ENCODE results near the gene SHISA9. TPM values are rescaled to one million over a fixed set of nuclear protein-coding genes. Genes with fewer than 3 reads are reported as not detected.

The SHISA9 gene
- total and polyA plus RNA-seq, 4 donors, result under 0.01 to 0.46 (median 0.07) TPM

DNA sequence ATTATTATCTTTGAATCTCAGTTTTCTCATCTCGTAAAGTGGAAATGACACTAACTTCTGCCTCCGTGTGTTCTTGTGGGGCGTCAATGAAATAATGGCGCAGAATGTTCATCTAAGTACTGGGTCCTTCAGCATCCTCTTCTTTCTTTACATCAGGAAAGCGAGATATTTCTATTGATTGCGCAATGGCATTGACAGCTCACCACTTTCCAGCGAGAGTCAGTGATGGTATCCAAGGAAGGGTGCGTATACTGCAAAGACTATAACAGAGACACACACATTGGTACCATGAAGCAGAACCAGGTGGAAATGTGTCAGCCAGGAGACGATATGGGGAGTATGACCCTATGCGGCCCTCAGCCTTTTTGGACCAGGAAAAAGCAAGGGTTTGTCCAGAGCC is 162.1 kb downstream of the SHISA9 start:
- DNase-seq, result no peak
- H3K4me1 ChIP-seq (ENCODE audit: control insufficient read depth in 5 of 5, insufficient read depth in 5 of 5, low read length in 5 of 5), result no peaks in the 10 kb centered on the region
- ATAC-seq (ENCODE audit: insufficient read depth, low FRiP score), result no peak
- H3K4me3 ChIP-seq, result no peak overlapping the region
- H3K27me3 ChIP-seq (ENCODE audit: control insufficient read depth in 3 of 3, insufficient read depth in 3 of 3, low read length in 2 of 3), result no peaks in the 10 kb centered on the region
- WGBS, 2 donors, result 89 to 93% methylated on average over 10 of the region's 10 CpGs
- TF ChIP-seq, protein P1, sequence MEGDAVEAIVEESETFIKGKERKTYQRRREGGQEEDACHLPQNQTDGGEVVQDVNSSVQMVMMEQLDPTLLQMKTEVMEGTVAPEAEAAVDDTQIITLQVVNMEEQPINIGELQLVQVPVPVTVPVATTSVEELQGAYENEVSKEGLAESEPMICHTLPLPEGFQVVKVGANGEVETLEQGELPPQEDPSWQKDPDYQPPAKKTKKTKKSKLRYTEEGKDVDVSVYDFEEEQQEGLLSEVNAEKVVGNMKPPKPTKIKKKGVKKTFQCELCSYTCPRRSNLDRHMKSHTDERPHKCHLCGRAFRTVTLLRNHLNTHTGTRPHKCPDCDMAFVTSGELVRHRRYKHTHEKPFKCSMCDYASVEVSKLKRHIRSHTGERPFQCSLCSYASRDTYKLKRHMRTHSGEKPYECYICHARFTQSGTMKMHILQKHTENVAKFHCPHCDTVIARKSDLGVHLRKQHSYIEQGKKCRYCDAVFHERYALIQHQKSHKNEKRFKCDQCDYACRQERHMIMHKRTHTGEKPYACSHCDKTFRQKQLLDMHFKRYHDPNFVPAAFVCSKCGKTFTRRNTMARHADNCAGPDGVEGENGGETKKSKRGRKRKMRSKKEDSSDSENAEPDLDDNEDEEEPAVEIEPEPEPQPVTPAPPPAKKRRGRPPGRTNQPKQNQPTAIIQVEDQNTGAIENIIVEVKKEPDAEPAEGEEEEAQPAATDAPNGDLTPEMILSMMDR (IDR thresholded peaks at IDR 0.05; ENCODE audit: control extremely low read depth, extremely low read depth), result no peak
- H3K36me3 ChIP-seq (ENCODE audit: control insufficient read depth in 4 of 4, insufficient read depth in 4 of 4, low read length in 4 of 4), result no peaks in the 10 kb centered on the region
- no peak overlapping the region for H3K9ac ChIP-seq (ENCODE audit: insufficient read depth in 1 of 2, low read length in 2 of 2)
- H3K27ac ChIP-seq (ENCODE audit: low read depth in 1 of 2, low read length in 1 of 2), result no peak overlapping the region
- peaks cover 0 to 2% (median 0%) of the 10 kb centered on the region in 4 donors for H3K9me3 ChIP-seq (ENCODE audit: control insufficient read depth in 4 of 4, insufficient read depth in 3 of 4, low read length in 3 of 4)

DNA sequence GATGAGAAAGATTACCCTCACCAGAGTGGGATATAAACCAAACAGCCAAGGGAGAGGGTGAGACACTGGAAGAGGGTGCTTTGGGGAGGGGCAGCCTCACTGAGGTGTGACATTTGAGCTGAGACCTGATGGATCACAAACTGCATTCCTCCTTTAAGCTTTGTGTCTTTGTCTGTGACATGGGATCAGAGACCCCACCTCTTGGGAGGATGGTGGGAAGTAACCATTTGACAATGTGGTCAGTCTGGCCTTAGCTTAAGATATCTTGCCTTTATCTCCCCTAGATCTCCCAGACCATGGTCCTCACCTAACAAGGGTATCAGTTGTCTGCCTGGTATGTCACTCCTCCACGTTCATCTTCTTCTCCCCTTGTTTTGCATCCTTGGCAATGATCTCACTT is 163.4 kb downstream of the SHISA9 start:
- no peaks in the 10 kb centered on the region for H3K4me1 ChIP-seq (ENCODE audit: control insufficient read depth in 5 of 5, insufficient read depth in 5 of 5, low read length in 5 of 5)
- H3K36me3 ChIP-seq (ENCODE audit: control insufficient read depth in 4 of 4, insufficient read depth in 4 of 4, low read length in 4 of 4), result no peaks in the 10 kb centered on the region
- H3K4me3 ChIP-seq, result no peak overlapping the region
- H3K27me3 ChIP-seq (ENCODE audit: control insufficient read depth in 3 of 3, insufficient read depth in 3 of 3, low read length in 2 of 3), result no peaks in the 10 kb centered on the region
- WGBS, 2 donors, result 2 to 13% methylated on average over 1 of the region's 1 CpG
- ATAC-seq (ENCODE audit: insufficient read depth, low FRiP score), result no peak
- DNase-seq, result no peak
- no peak overlapping the region for H3K9ac ChIP-seq (ENCODE audit: insufficient read depth in 1 of 2, low read length in 2 of 2)
- peaks cover 0 to 9% (median 3%) of the 10 kb centered on the region in 4 donors for H3K9me3 ChIP-seq (ENCODE audit: control insufficient read depth in 4 of 4, insufficient read depth in 3 of 4, low read length in 3 of 4)
- H3K27ac ChIP-seq (ENCODE audit: low read depth in 1 of 2, low read length in 1 of 2), result no peak overlapping the region
- TF ChIP-seq, protein P1 (IDR thresholded peaks at IDR 0.05; ENCODE audit: control extremely low read depth, extremely low read depth), result no peak

DNA sequence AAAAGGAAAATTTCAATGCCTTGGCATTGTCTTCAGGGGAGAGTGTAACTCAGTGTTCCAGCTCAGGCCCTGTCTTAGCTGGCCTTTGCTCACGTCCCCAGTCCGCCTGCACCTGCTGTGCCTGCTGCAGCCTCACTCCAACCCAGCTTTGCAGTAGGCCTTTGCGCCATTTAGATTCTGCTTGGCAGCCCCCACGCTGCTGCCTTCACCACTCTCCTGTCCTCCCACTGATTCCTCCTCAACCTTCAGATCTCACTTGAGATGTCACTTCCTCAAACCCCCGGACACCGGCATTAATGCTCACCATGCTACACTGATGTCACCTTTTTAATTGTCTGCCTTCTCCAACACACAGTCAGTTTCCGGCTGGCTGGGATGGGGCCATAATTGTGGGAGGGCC is 166.2 kb downstream of the SHISA9 start:
- H3K9ac ChIP-seq (ENCODE audit: insufficient read depth in 1 of 2, low read length in 2 of 2), result no peak overlapping the region
- no peak overlapping the region for H3K4me3 ChIP-seq
- WGBS, 2 donors, result 87 to 98% methylated on average over 7 of the region's 7 CpGs
- TF ChIP-seq, protein P1 (IDR thresholded peaks at IDR 0.05; ENCODE audit: control extremely low read depth, extremely low read depth), result no peak
- peaks cover 0 to 9% (median 3%) of the 10 kb centered on the region in 4 donors for H3K9me3 ChIP-seq (ENCODE audit: control insufficient read depth in 4 of 4, insufficient read depth in 3 of 4, low read length in 3 of 4)
- H3K36me3 ChIP-seq (ENCODE audit: control insufficient read depth in 4 of 4, insufficient read depth in 4 of 4, low read length in 4 of 4), result no peaks in the 10 kb centered on the region
- H3K27ac ChIP-seq (ENCODE audit: low read depth in 1 of 2, low read length in 1 of 2), result no peak overlapping the region
- no peak for ATAC-seq (ENCODE audit: insufficient read depth, low FRiP score)
- H3K4me1 ChIP-seq (ENCODE audit: control insufficient read depth in 5 of 5, insufficient read depth in 5 of 5, low read length in 5 of 5), result no peaks in the 10 kb centered on the region
- no peaks in the 10 kb centered on the region for H3K27me3 ChIP-seq (ENCODE audit: control insufficient read depth in 3 of 3, insufficient read depth in 3 of 3, low read length in 2 of 3)
- no peak for DNase-seq

DNA sequence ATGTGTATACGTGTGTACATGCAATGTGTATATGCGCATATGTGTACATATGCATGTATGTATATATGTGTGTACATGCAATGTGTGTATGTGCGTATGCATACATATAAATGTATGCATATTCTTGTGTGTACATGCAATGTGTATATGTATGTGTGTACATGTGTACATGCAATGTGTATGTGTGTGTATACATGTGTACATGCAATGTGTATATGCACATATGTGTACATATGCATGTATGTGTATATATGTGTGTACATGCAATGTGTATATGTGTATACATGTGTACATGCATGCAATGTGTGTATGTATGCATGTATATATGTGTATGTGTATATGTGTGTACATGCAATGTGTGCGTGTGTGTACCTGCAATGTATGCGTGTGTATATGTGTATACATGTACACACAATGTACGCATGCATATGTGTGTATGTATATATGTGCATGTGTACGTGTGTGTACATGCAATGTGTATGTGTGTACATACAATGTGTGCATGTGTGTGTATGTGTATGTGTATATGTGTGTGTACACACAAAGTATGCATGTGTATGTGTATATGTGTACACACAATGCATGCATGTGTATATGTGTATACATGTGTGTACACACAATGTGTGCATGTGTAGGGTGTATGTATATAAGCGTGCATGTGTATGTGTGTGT is 167.7 kb downstream of the SHISA9 start:
- 96% methylated on average over 8 of the region's 8 CpGs for WGBS, 2 donors

More for the DNA sequence above, 167.7 kb downstream of the SHISA9 start:
- Histone ChIP-seq H3K9ac (ENCODE audit: insufficient read depth in 1 of 2, low read length in 2 of 2) (no peak overlapping the region), H3K27ac (ENCODE audit: low read depth in 1 of 2, low read length in 1 of 2) (no peak overlapping the region), H3K4me3 (no peak overlapping the region), H3K36me3 (ENCODE audit: control insufficient read depth in 4 of 4, insufficient read depth in 4 of 4, low read length in 4 of 4) (no peaks in the 10 kb centered on the region), H3K9me3 (ENCODE audit: control insufficient read depth in 4 of 4, insufficient read depth in 3 of 4, low read length in 3 of 4) (peaks cover 0 to 9% (median 3%) of the 10 kb centered on the region in 4 donors), H3K4me1 (ENCODE audit: control insufficient read depth in 5 of 5, insufficient read depth in 5 of 5, low read length in 5 of 5) (no peaks in the 10 kb centered on the region), H3K27me3 (ENCODE audit: control insufficient read depth in 3 of 3, insufficient read depth in 3 of 3, low read length in 2 of 3) (no peaks in the 10 kb centered on the region)
- ATAC-seq (ENCODE audit: insufficient read depth, low FRiP score) (no peak), DNase-seq (no peak)
- TF ChIP-seq, protein P1 (IDR thresholded peaks at IDR 0.05; ENCODE audit: control extremely low read depth, extremely low read depth), result no peak
